Stomach smooth muscle (tissue), 2 donors: ENCODE data around the gene GRM8.
"Not testable (repeated sequence)": the region's sequence is repeated elsewhere in the genome, so short reads cannot be mapped to it uniquely, and the experiment has no call there.

ENCODE experiments used
- H3K27ac ChIP-seq: one replicate; pipeline ENCODE4 v1.7.0; 2013; ENCODE audit warnings: mild to moderate bottlenecking, low read length, inconsistent platforms
- H3K27me3 ChIP-seq, 2 donors: one replicate each; pipeline ENCODE4 v1.7.0; 2013; ENCODE audit warnings: low read length in 2 of 2; ENCODE audit not compliant: insufficient read depth in 2 of 2, control insufficient read depth in 1 of 2
- H3K36me3 ChIP-seq, 2 donors: one replicate each; pipeline ENCODE4 v1.7.0; 2013; ENCODE audit warnings: low read length in 2 of 2; ENCODE audit not compliant: control insufficient read depth in 2 of 2, insufficient read depth in 2 of 2
- H3K4me1 ChIP-seq: one replicate; pipeline ENCODE4 v1.7.0; 2013; ENCODE audit warnings: low read length; ENCODE audit not compliant: control insufficient read depth, insufficient read depth
- H3K4me3 ChIP-seq, 2 donors: one replicate each; pipeline ENCODE4 v1.7.0; 2013; ENCODE audit warnings: low read length in 2 of 2
- H3K9ac ChIP-seq, 2 donors: one replicate each; pipeline ENCODE4 v1.7.0; 2013; ENCODE audit warnings: low read length in 2 of 2, mild to moderate bottlenecking in 1 of 2
- H3K9me3 ChIP-seq, 2 donors: one replicate each; pipeline ENCODE4 v1.7.0; 2013; ENCODE audit warnings: low read length in 2 of 2; ENCODE audit not compliant: control insufficient read depth in 2 of 2
- donor health status: healthy.
- donor health status: Pancreatic carcinoma.

GRM8 gene

GRCh38 chr7:126940723-126941307, 311.9 kb downstream of the GRM8 start:
- no peaks in the 10 kb centered on the region for H3K27me3 ChIP-seq
- H3K27ac ChIP-seq, result no peak overlapping the region
- H3K9me3 ChIP-seq, result no peaks in the 10 kb centered on the region
- H3K4me3 ChIP-seq, result no peak overlapping the region
- H3K4me1 ChIP-seq, result no peaks in the 10 kb centered on the region
- H3K9ac ChIP-seq, result no peak overlapping the region
- H3K36me3 ChIP-seq, result no peaks in the 10 kb centered on the region

- no peak overlapping the region for H3K4me3 ChIP-seq
- no peaks in the 10 kb centered on the region for H3K4me1 ChIP-seq
- no peaks in the 10 kb centered on the region for H3K9me3 ChIP-seq
- no peaks in the 10 kb centered on the region for H3K27me3 ChIP-seq
- H3K27ac ChIP-seq, result no peak overlapping the region
- H3K9ac ChIP-seq, result no peak overlapping the region
- no peaks in the 10 kb centered on the region for H3K36me3 ChIP-seq
Measured at GRCh38 chr7:126937171-126937570, 315.6 kb downstream of the GRM8 start.

- Histone ChIP-seq H3K4me3 (no peak overlapping the region), H3K27me3 (no peaks in the 10 kb centered on the region), H3K9ac (no peak overlapping the region), H3K36me3 (no peaks in the 10 kb centered on the region), H3K27ac (no peak overlapping the region), H3K9me3 (no peaks in the 10 kb centered on the region), H3K4me1 (no peaks in the 10 kb centered on the region)
Measured at GRCh38 chr7:126931581-126931980, 321.2 kb downstream of the GRM8 start.

- no peaks in the 10 kb centered on the region for H3K4me1 ChIP-seq
- no peak overlapping the region for H3K27ac ChIP-seq
- no peaks in the 10 kb centered on the region for H3K9me3 ChIP-seq
- H3K9ac ChIP-seq, result no peak overlapping the region
- no peaks in the 10 kb centered on the region for H3K36me3 ChIP-seq
- no peak overlapping the region for H3K4me3 ChIP-seq
- H3K27me3 ChIP-seq, result no peaks in the 10 kb centered on the region
Measured at GRCh38 chr7:126930166-126930565, 322.6 kb downstream of the GRM8 start.

- Histone ChIP-seq H3K27me3 (no peaks in the 10 kb centered on the region), H3K27ac (no peak overlapping the region), H3K4me1 (no peaks in the 10 kb centered on the region), H3K9ac (no peak overlapping the region), H3K4me3 (no peak overlapping the region), H3K36me3 (no peaks in the 10 kb centered on the region), H3K9me3 (no peaks in the 10 kb centered on the region)
Measured at GRCh38 chr7:126924477-126924876, 328.3 kb downstream of the GRM8 start.

- H3K4me3 ChIP-seq, H3K9ac ChIP-seq, H3K27me3 ChIP-seq, H3K4me1 ChIP-seq, H3K9me3 ChIP-seq, H3K27ac ChIP-seq, H3K36me3 ChIP-seq: not testable (repeated sequence)
Measured at GRCh38 chr7:126911627-126912026, 341.1 kb downstream of the GRM8 start.

GRCh38 chr7:126908564-126908963, 344.2 kb downstream of the GRM8 start:
- H3K27me3 ChIP-seq, H3K9ac ChIP-seq, H3K4me1 ChIP-seq, H3K27ac ChIP-seq, H3K4me3 ChIP-seq, H3K36me3 ChIP-seq, H3K9me3 ChIP-seq: not testable (repeated sequence)

GRCh38 chr7:126907657-126908056, 345.1 kb downstream of the GRM8 start:
- H3K9ac ChIP-seq, H3K4me3 ChIP-seq, H3K4me1 ChIP-seq, H3K27ac ChIP-seq, H3K36me3 ChIP-seq, H3K9me3 ChIP-seq, H3K27me3 ChIP-seq: not testable (repeated sequence)

GRCh38 chr7:126905255-126905654, 347.5 kb downstream of the GRM8 start:
- H3K27me3 ChIP-seq, H3K9ac ChIP-seq, H3K27ac ChIP-seq, H3K4me1 ChIP-seq, H3K4me3 ChIP-seq, H3K36me3 ChIP-seq, H3K9me3 ChIP-seq: not testable (repeated sequence)

GRCh38 chr7:126901041-126901765, 351.5 kb downstream of the GRM8 start:
- not testable (repeated sequence) for H3K4me1 ChIP-seq, H3K27ac ChIP-seq, H3K36me3 ChIP-seq, H3K27me3 ChIP-seq, H3K9ac ChIP-seq, H3K4me3 ChIP-seq, H3K9me3 ChIP-seq

GRCh38 chr7:126887980-126888379, 364.8 kb downstream of the GRM8 start:
- not testable (repeated sequence) for H3K4me3 ChIP-seq, H3K27ac ChIP-seq, H3K4me1 ChIP-seq, H3K36me3 ChIP-seq, H3K9me3 ChIP-seq, H3K9ac ChIP-seq, H3K27me3 ChIP-seq
